A549 (cell line): ENCODE measurements around the gene FARP2.

Experiments
- CTCF ChIP-seq: fragments of >200 bp; sonication (Bioruptor Twin); formaldehyde crosslinking; IDR thresholded peaks from 3 replicates; pipeline ENCODE4 v1.5.1; 2016
- KDM1A ChIP-seq: fragments of 200-600 bp; sonication (generic); IDR thresholded peaks from 2 replicates; pipeline ENCODE4 v1.6.1; 2016; ENCODE audit warnings: low read depth, mild to moderate bottlenecking

GRCh38 chr2:241408849-241409248, 52.8 kb downstream of the FARP2 start:
- TF ChIP-seq KDM1A (no peak), CTCF (no peak)
